ENCODE data around the gene MICU2. TPM values are rescaled to one million over a fixed set of nuclear protein-coding genes. Genes with fewer than 3 reads are reported as not detected.

Gene MICU2
- total RNA-seq, 1 experiment from 2014 or later, result 69.9 TPM

GRCh38 chr13:21579754-21580316 is 24.1 kb downstream of the MICU2 start:
- ChIA-PET CTCF (no interaction called here), POLR2A (ENCODE audit: unreplicated experiment) (no interaction called here)
- intact Hi-C loops (cut with micrococcal nuclease), result no loop called here
- Histone ChIP-seq H3K9ac (ENCODE audit: low read length) (no peak overlapping the region), H3K4me2 (ENCODE audit: low read length) (no peak overlapping the region), H3F3A (ENCODE audit: low read length, unreplicated experiment) (no peaks in the 10 kb centered on the region), H3K27me3 (ENCODE audit: low read length) (no peaks in the 10 kb centered on the region), H2AFZ (ENCODE audit: low read length) (no peak overlapping the region), H4K20me1 (ENCODE audit: low read length) (no peaks in the 10 kb centered on the region), H3K27ac (ENCODE audit: low read length) (no peak overlapping the region), H3K9me3 (ENCODE audit: low read length) (no peaks in the 10 kb centered on the region; the same call in 1 of the 2 replicates), H3K9me2 (replicated peaks; ENCODE audit: low read length) (no peaks in the 10 kb centered on the region), H3K36me3 (ENCODE audit: low read depth, low read length) (peaks cover 21% of the 10 kb centered on the region), H3K4me3 (ENCODE audit: low read length) (no peak overlapping the region), H3K79me2 (ENCODE audit: low read length) (0 out of 2 replicates have a peak, but pooled peaks cover 4% of the 10 kb centered on the region), H3K4me1 (ENCODE audit: insufficient read depth, low read length) (peaks cover 3% of the 10 kb centered on the region; the same call in 1 of the 2 replicates)
- TF ChIP-seq EZH2 (IDR thresholded peaks at IDR 0.05; ENCODE audit: low read length, unreplicated experiment), result no peak
- TF ChIP-seq CTCF (conservative IDR thresholded peaks at IDR 0.05; ENCODE audit: low read depth, low read length), result no peak
- no peak for TF ChIP-seq EZH2phosphoT487 (IDR thresholded peaks at IDR 0.05; ENCODE audit: borderline replicate concordance, low read length)
- ATAC-seq (peak; percentile 35; the same call in 1 of the 2 replicates), DNase-seq (no peak)
- no TSS peak for BruUV-seq (replicated peaks)

- H2AFZ ChIP-seq (ENCODE audit: low read length), result no peak overlapping the region
- no peak overlapping the region for H3K27ac ChIP-seq (ENCODE audit: low read length)
- no peak overlapping the region for H3K4me3 ChIP-seq (ENCODE audit: low read length)
- no peaks in the 10 kb centered on the region for H4K20me1 ChIP-seq (ENCODE audit: low read length)
- H3F3A ChIP-seq (ENCODE audit: low read length, unreplicated experiment), result no peaks in the 10 kb centered on the region
- H3K27me3 ChIP-seq (ENCODE audit: low read length), result no peaks in the 10 kb centered on the region
- TF ChIP-seq EZH2phosphoT487 (IDR thresholded peaks at IDR 0.05; ENCODE audit: borderline replicate concordance, low read length), result no peak
- no peak for TF ChIP-seq EZH2 (IDR thresholded peaks at IDR 0.05; ENCODE audit: low read length, unreplicated experiment)
- no peak for TF ChIP-seq CTCF (conservative IDR thresholded peaks at IDR 0.05; ENCODE audit: low read depth, low read length)
- H3K79me2 ChIP-seq (ENCODE audit: low read length), result 0 out of 2 replicates have a peak, but pooled peaks cover 4% of the 10 kb centered on the region
- no peak overlapping the region for H3K9ac ChIP-seq (ENCODE audit: low read length)
- POLR2A ChIA-PET (ENCODE audit: unreplicated experiment), result no interaction called here
- H3K9me2 ChIP-seq (replicated peaks; ENCODE audit: low read length), result no peaks in the 10 kb centered on the region
- DNase-seq (no peak), ATAC-seq (no peak)
- peaks cover 20% of the 10 kb centered on the region for H3K36me3 ChIP-seq (ENCODE audit: low read depth, low read length)
- H3K9me3 ChIP-seq (ENCODE audit: low read length), result no peaks in the 10 kb centered on the region; the same call in 1 of the 2 replicates
- no peak overlapping the region for H3K4me2 ChIP-seq (ENCODE audit: low read length)
- intact Hi-C loops (cut with micrococcal nuclease), result no loop called here
- CTCF ChIA-PET, result no interaction called here
- peaks cover 3% of the 10 kb centered on the region; the same call in 1 of the 2 replicates for H3K4me1 ChIP-seq (ENCODE audit: insufficient read depth, low read length)
- no TSS peak for BruUV-seq (replicated peaks)
These were observed 25.2 kb downstream of the MICU2 start for GRCh38 chr13:21578748-21579147.

GRCh38 chr13:21576426-21576825 is 27.5 kb downstream of the MICU2 start:
- H3K27me3 ChIP-seq (ENCODE audit: low read length), result no peaks in the 10 kb centered on the region
- H3K9me3 ChIP-seq (ENCODE audit: low read length), result no peaks in the 10 kb centered on the region
- TF ChIP-seq EZH2 (IDR thresholded peaks at IDR 0.05; ENCODE audit: low read length, unreplicated experiment) (no peak), EZH2phosphoT487 (IDR thresholded peaks at IDR 0.05; ENCODE audit: borderline replicate concordance, low read length) (no peak), CTCF (conservative IDR thresholded peaks at IDR 0.05; ENCODE audit: low read depth, low read length) (no peak)
- H3K4me1 ChIP-seq (ENCODE audit: insufficient read depth, low read length), result peaks cover 3% of the 10 kb centered on the region; the same call in 1 of the 2 replicates
- ATAC-seq (no peak), DNase-seq (no peak)
- H3K36me3 ChIP-seq (ENCODE audit: low read depth, low read length), result 0 out of 2 replicates have a peak, but pooled peaks cover under 1% of the 10 kb centered on the region
- CTCF ChIA-PET, result interaction anchor here (0.6 kb wide), 1 partner anchor 1225 kb away, joined by 5 read pairs; no protein-coding TSS in a partner anchor
- H3K9ac ChIP-seq (ENCODE audit: low read length), result no peak overlapping the region
- intact Hi-C loops (cut with micrococcal nuclease), result no loop called here
- no peak overlapping the region for H3K27ac ChIP-seq (ENCODE audit: low read length)
- no peaks in the 10 kb centered on the region for H3K79me2 ChIP-seq (ENCODE audit: low read length)
- H3K4me3 ChIP-seq (ENCODE audit: low read length), result no peak overlapping the region
- no TSS peak for BruUV-seq (replicated peaks)
- H3K9me2 ChIP-seq (replicated peaks; ENCODE audit: low read length), result no peaks in the 10 kb centered on the region
- POLR2A ChIA-PET (ENCODE audit: unreplicated experiment), result no interaction called here
- no peak overlapping the region for H3K4me2 ChIP-seq (ENCODE audit: low read length)
- H2AFZ ChIP-seq (ENCODE audit: low read length), result no peak overlapping the region
- H4K20me1 ChIP-seq (ENCODE audit: low read length), result no peaks in the 10 kb centered on the region
- H3F3A ChIP-seq (ENCODE audit: low read length, unreplicated experiment), result no peaks in the 10 kb centered on the region
